ENCODE data around the gene CLPSL2. TPM values are rescaled to one million over a fixed set of nuclear protein-coding genes. Genes with fewer than 3 reads are reported as not detected.

CLPSL2 gene
- total and polyA plus RNA-seq, 2 experiments from 2014 or later, result 1.2 TPM; not detected in 1

DNA sequence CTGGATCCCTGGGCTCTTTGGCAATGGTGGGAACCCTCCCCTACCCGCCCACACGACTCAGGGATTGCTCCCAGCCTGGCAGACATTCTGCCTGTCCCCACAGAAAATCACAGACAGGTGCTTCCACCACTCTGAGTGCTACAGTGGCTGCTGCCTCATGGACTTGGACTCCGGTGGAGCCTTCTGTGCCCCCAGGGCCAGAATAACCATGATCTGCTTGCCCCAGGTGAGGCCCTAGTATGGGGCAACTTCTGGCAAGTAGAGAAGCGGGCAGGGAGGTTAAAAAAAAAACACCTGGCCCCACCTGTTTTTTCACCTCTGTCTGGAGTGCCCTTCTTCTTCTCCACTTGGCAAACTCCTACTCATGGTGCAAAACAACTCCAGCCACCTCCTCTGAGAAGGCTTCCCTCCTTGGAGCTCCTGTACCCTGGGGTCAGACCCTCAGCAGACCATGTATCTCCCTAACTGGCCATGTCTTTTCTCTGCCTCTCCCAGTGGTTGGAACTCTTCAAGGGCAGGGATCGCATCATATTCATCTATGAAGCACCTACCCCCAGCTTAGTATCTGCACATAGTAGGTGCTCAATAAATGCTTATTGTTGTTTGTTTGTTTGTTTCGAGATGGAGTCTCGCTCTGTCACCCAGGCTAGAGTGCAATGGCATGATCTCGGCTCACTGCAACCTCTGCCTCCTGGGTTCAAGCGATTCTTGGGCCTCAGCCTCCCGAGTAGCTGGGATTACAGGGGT lies 1.1 kb downstream of the CLPSL2 start:
- no peaks in the 10 kb centered on the region for H3K4me1 ChIP-seq (ENCODE audit: low read depth)
- H3K27ac ChIP-seq, result no peak overlapping the region
- H3K36me3 ChIP-seq, result no peaks in the 10 kb centered on the region
- TF ChIP-seq, protein P1, sequence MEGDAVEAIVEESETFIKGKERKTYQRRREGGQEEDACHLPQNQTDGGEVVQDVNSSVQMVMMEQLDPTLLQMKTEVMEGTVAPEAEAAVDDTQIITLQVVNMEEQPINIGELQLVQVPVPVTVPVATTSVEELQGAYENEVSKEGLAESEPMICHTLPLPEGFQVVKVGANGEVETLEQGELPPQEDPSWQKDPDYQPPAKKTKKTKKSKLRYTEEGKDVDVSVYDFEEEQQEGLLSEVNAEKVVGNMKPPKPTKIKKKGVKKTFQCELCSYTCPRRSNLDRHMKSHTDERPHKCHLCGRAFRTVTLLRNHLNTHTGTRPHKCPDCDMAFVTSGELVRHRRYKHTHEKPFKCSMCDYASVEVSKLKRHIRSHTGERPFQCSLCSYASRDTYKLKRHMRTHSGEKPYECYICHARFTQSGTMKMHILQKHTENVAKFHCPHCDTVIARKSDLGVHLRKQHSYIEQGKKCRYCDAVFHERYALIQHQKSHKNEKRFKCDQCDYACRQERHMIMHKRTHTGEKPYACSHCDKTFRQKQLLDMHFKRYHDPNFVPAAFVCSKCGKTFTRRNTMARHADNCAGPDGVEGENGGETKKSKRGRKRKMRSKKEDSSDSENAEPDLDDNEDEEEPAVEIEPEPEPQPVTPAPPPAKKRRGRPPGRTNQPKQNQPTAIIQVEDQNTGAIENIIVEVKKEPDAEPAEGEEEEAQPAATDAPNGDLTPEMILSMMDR (IDR thresholded peaks at IDR 0.05; ENCODE audit: low read depth, low read length), result no peak
- no peaks in the 10 kb centered on the region for H3K9me3 ChIP-seq (ENCODE audit: low read depth)
- H3K27me3 ChIP-seq, result peaks cover 20% of the 10 kb centered on the region
- DNase-seq (ENCODE audit: low read depth in 1 of 2, low spot score in 1 of 2), result no peak
- H3K4me3 ChIP-seq, result no peak overlapping the region

DNA sequence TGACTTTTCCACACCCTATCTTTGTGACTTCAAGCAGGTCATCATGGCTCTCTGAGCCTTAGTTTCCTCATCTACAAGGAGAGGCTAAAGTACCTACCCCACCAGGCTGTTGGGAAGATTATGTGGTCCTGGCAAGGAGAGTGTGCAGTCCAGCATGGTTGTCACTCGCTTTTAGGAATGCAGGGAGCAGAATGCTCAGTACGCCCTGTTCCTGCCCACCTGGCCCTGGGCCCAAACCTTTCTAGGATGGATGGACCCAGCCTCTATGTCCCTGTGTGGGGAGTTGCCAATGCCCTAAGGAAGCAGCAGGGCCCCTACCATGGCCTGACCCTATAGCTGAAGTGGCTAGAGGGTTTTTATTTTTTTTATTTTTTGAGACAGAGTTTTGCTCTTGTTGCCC lies 2.0 kb downstream of the CLPSL2 start:
- DNase-seq (ENCODE audit: low read depth in 1 of 2, low spot score in 1 of 2), result no peak
- TF ChIP-seq, protein P1 (IDR thresholded peaks at IDR 0.05; ENCODE audit: low read depth, low read length), result no peak
- Histone ChIP-seq H3K9me3 (ENCODE audit: low read depth) (no peaks in the 10 kb centered on the region), H3K4me1 (ENCODE audit: low read depth) (no peaks in the 10 kb centered on the region), H3K36me3 (no peaks in the 10 kb centered on the region), H3K27me3 (peaks cover 20% of the 10 kb centered on the region), H3K27ac (no peak overlapping the region), H3K4me3 (no peak overlapping the region)

GRCh38 chr6:35780719-35781118 lies 4.3 kb downstream of the CLPSL2 start, which contains the start of gene CLPSL1:
Gene CLPSL1 (plus strand): TSS chr6:35781019. CDS start chr6:35781111, 92 bp downstream.
- no peaks in the 10 kb centered on the region for H3K36me3 ChIP-seq
- no peak within 1 kb of the TSS for H3K27ac ChIP-seq
- H3K4me1 ChIP-seq (ENCODE audit: low read depth), result no peaks in the 10 kb centered on the region
- TF ChIP-seq, protein P1 (IDR thresholded peaks at IDR 0.05; ENCODE audit: low read depth, low read length), result no peak
- no peaks in the 10 kb centered on the region for H3K9me3 ChIP-seq (ENCODE audit: low read depth)
- no peak within 1 kb of the TSS for H3K4me3 ChIP-seq
- DNase-seq (ENCODE audit: low read depth in 1 of 2, low spot score in 1 of 2), result no peak
- peaks cover 20% of the 10 kb centered on the region for H3K27me3 ChIP-seq

GRCh38 chr6:35781290-35781689 lies 4.9 kb downstream of the CLPSL2 start:
- H3K27me3 ChIP-seq, result peaks cover 15% of the 10 kb centered on the region
- H3K4me3 ChIP-seq, result no peak overlapping the region
- no peaks in the 10 kb centered on the region for H3K4me1 ChIP-seq (ENCODE audit: low read depth)
- TF ChIP-seq, protein P1 (IDR thresholded peaks at IDR 0.05; ENCODE audit: low read depth, low read length), result no peak
- H3K36me3 ChIP-seq, result no peaks in the 10 kb centered on the region
- H3K27ac ChIP-seq, result no peak overlapping the region
- no peaks in the 10 kb centered on the region for H3K9me3 ChIP-seq (ENCODE audit: low read depth)
- DNase-seq (ENCODE audit: low read depth in 1 of 2, low spot score in 1 of 2), result no peak

GRCh38 chr6:35782424-35782823 lies 6.0 kb downstream of the CLPSL2 start:
- H3K27me3 ChIP-seq, result peaks cover 10% of the 10 kb centered on the region
- no peak for DNase-seq (ENCODE audit: low read depth in 1 of 2, low spot score in 1 of 2)
- H3K4me3 ChIP-seq, result no peak overlapping the region
- no peak overlapping the region for H3K27ac ChIP-seq
- TF ChIP-seq, protein P1 (IDR thresholded peaks at IDR 0.05; ENCODE audit: low read depth, low read length), result no peak
- H3K9me3 ChIP-seq (ENCODE audit: low read depth), result no peaks in the 10 kb centered on the region
- H3K4me1 ChIP-seq (ENCODE audit: low read depth), result no peaks in the 10 kb centered on the region
- H3K36me3 ChIP-seq, result no peaks in the 10 kb centered on the region

Measured in cardiac muscle cell (in vitro differentiated cells and primary cell).